ENCODE results near the gene HDGFL3. TPM values are rescaled to one million over a fixed set of nuclear protein-coding genes. Genes with fewer than 3 reads are reported as not detected.

Gene HDGFL3
- total RNA-seq, 4 donors from 2014 or later = 17.7 to 32.2 (median 29.4) TPM

GRCh38 chr15:83174891-83175290 is 32.7 kb downstream of the HDGFL3 start:
- no peak for TF ChIP-seq CTCF (IDR thresholded peaks at IDR 0.05; ENCODE audit: low read depth)

GRCh38 chr15:83170474-83171165 is 37.0 kb downstream of the HDGFL3 start:
- TF ChIP-seq CTCF (IDR thresholded peaks at IDR 0.05; ENCODE audit: low read depth) = no peak

GRCh38 chr15:83166830-83167229 is 40.8 kb downstream of the HDGFL3 start:
- no peak for TF ChIP-seq CTCF (IDR thresholded peaks at IDR 0.05; ENCODE audit: low read depth)

- no peak for TF ChIP-seq CTCF (IDR thresholded peaks at IDR 0.05; ENCODE audit: low read depth)
Measured at GRCh38 chr15:83166218-83166617, 41.4 kb downstream of the HDGFL3 start.

GRCh38 chr15:83164771-83165404 is 42.7 kb downstream of the HDGFL3 start:
- no peak for TF ChIP-seq CTCF (IDR thresholded peaks at IDR 0.05; ENCODE audit: low read depth)

GRCh38 chr15:83164111-83164770 is 43.4 kb downstream of the HDGFL3 start:
- TF ChIP-seq CTCF (IDR thresholded peaks at IDR 0.05; ENCODE audit: low read depth) = no peak

GRCh38 chr15:83163032-83163431 is 44.6 kb downstream of the HDGFL3 start:
- no peak for TF ChIP-seq CTCF (IDR thresholded peaks at IDR 0.05; ENCODE audit: low read depth)

All from subcutaneous adipose tissue (tissue), 4 donors.